T-helper 2 cell treated with Interferon-gamma antibody and Interleukin-4, amounts not matched to agents 5 μg/mL and 100 μg/mL, for 36 hours (primary cell): ENCODE results near the gene PRCD.
"Not testable (repeated sequence)": the region's sequence is repeated elsewhere in the genome, so short reads cannot be mapped to it uniquely, and the experiment has no call there.

Experiments used
- DNase-seq: peaks from one replicate; pipeline ENCODE4 v3.0.0; 2021; ENCODE audit warnings: low spot score
- H3K27ac Mint-ChIP-seq: one replicate; pipeline ENCODE4 v1.8.0; 2021; ENCODE audit warnings: mild to moderate bottlenecking, mixed read lengths
- H3K27me3 Mint-ChIP-seq: one replicate; pipeline ENCODE4 v1.8.0; 2021; ENCODE audit warnings: low read depth, mixed read lengths
- H3K36me3 Mint-ChIP-seq: one replicate; pipeline ENCODE4 v1.8.0; 2021; ENCODE audit warnings: low read depth, mixed read lengths
- H3K4me1 Mint-ChIP-seq: one replicate; pipeline ENCODE4 v1.8.0; 2021; ENCODE audit warnings: low read depth, mixed read lengths
- H3K4me3 Mint-ChIP-seq: one replicate; pipeline ENCODE4 v1.8.0; 2022; ENCODE audit warnings: mild to moderate bottlenecking, moderate library complexity, mixed read lengths
- H3K9me3 Mint-ChIP-seq: one replicate; pipeline ENCODE4 v1.8.0; 2021; ENCODE audit warnings: mixed read lengths

The PRCD gene

GRCh38 chr17:76558198-76559095, 18.6 kb downstream of the PRCD start:
- H3K4me1 Mint-ChIP-seq: peaks cover 28% of the 10 kb centered on the region
- H3K9me3 Mint-ChIP-seq: no peaks in the 10 kb centered on the region
- peaks cover 47% of the 10 kb centered on the region for H3K36me3 Mint-ChIP-seq
- no peak for DNase-seq
- no peaks in the 10 kb centered on the region for H3K27me3 Mint-ChIP-seq
- H3K27ac Mint-ChIP-seq: peak overlapping the region; percentile 94
- H3K4me3 Mint-ChIP-seq: peak overlapping the region; percentile 100

GRCh38 chr17:76559460-76559859, 19.6 kb downstream of the PRCD start:
- H3K4me1 Mint-ChIP-seq: peaks cover 28% of the 10 kb centered on the region
- H3K27me3 Mint-ChIP-seq, H3K9me3 Mint-ChIP-seq, DNase-seq, H3K27ac Mint-ChIP-seq: not testable (repeated sequence)
- peaks cover 49% of the 10 kb centered on the region for H3K36me3 Mint-ChIP-seq
- peak overlapping the region; percentile 100 for H3K4me3 Mint-ChIP-seq

GRCh38 chr17:76560036-76560876, 20.4 kb downstream of the PRCD start:
- Mint-ChIP-seq H3K27ac (peak overlapping the region; percentile 49), H3K9me3 (no peaks in the 10 kb centered on the region), H3K27me3 (no peaks in the 10 kb centered on the region), H3K36me3 (peaks cover 56% of the 10 kb centered on the region), H3K4me3 (peak overlapping the region; percentile 64), H3K4me1 (peaks cover 28% of the 10 kb centered on the region)
- DNase-seq: no peak

GRCh38 chr17:76560877-76561221, 21.0 kb downstream of the PRCD start:
- no peak for DNase-seq
- Mint-ChIP-seq H3K4me1 (peaks cover 26% of the 10 kb centered on the region), H3K9me3 (no peaks in the 10 kb centered on the region)

GRCh38 chr17:76561332-76561731, 21.5 kb downstream of the PRCD start:
- peaks cover 25% of the 10 kb centered on the region for H3K4me1 Mint-ChIP-seq
- H3K36me3 Mint-ChIP-seq: peaks cover 65% of the 10 kb centered on the region
- H3K27ac Mint-ChIP-seq: no peak overlapping the region
- no peaks in the 10 kb centered on the region for H3K9me3 Mint-ChIP-seq
- no peak overlapping the region for H3K4me3 Mint-ChIP-seq
- no peaks in the 10 kb centered on the region for H3K27me3 Mint-ChIP-seq
- no peak for DNase-seq

More at GRCh38 chr17:76560877-76561221, 21.0 kb downstream of the PRCD start:
- H3K36me3 Mint-ChIP-seq: peaks cover 60% of the 10 kb centered on the region
- H3K27me3 Mint-ChIP-seq: no peaks in the 10 kb centered on the region
- peak overlapping the region; percentile 20 for H3K27ac Mint-ChIP-seq
- H3K4me3 Mint-ChIP-seq: peak overlapping the region; percentile 42

- no peak for DNase-seq
- H3K27ac Mint-ChIP-seq: no peak overlapping the region
- no peaks in the 10 kb centered on the region for H3K27me3 Mint-ChIP-seq
- H3K36me3 Mint-ChIP-seq: peaks cover 70% of the 10 kb centered on the region
- no peaks in the 10 kb centered on the region for H3K9me3 Mint-ChIP-seq
- peaks cover 22% of the 10 kb centered on the region for H3K4me1 Mint-ChIP-seq
- no peak overlapping the region for H3K4me3 Mint-ChIP-seq
These were observed 22.0 kb downstream of the PRCD start for GRCh38 chr17:76561799-76562268.

- H3K4me3 Mint-ChIP-seq: no peak overlapping the region
- DNase-seq: no peak
- H3K4me1 Mint-ChIP-seq: peaks cover 22% of the 10 kb centered on the region
- no peak overlapping the region for H3K27ac Mint-ChIP-seq
- no peaks in the 10 kb centered on the region for H3K27me3 Mint-ChIP-seq
- no peaks in the 10 kb centered on the region for H3K9me3 Mint-ChIP-seq
- H3K36me3 Mint-ChIP-seq: peaks cover 66% of the 10 kb centered on the region
These were observed 22.9 kb downstream of the PRCD start for GRCh38 chr17:76562734-76563148.

- DNase-seq, H3K4me3 Mint-ChIP-seq, H3K27ac Mint-ChIP-seq, H3K9me3 Mint-ChIP-seq, H3K27me3 Mint-ChIP-seq: not testable (repeated sequence)
- peaks cover 21% of the 10 kb centered on the region for H3K4me1 Mint-ChIP-seq
- H3K36me3 Mint-ChIP-seq: peaks cover 61% of the 10 kb centered on the region
These were observed 23.5 kb downstream of the PRCD start for GRCh38 chr17:76563359-76563758.

GRCh38 chr17:76564991-76565727, 25.3 kb downstream of the PRCD start:
- H3K27me3 Mint-ChIP-seq, H3K4me3 Mint-ChIP-seq, H3K27ac Mint-ChIP-seq, H3K9me3 Mint-ChIP-seq, DNase-seq: not testable (repeated sequence)
- Mint-ChIP-seq H3K36me3 (peaks cover 45% of the 10 kb centered on the region), H3K4me1 (peaks cover 15% of the 10 kb centered on the region)

GRCh38 chr17:76565728-76566612, 26.1 kb downstream of the PRCD start:
- peaks cover 42% of the 10 kb centered on the region for H3K36me3 Mint-ChIP-seq
- H3K27me3 Mint-ChIP-seq: no peaks in the 10 kb centered on the region
- H3K27ac Mint-ChIP-seq: no peak overlapping the region
- DNase-seq: no peak
- H3K9me3 Mint-ChIP-seq: no peaks in the 10 kb centered on the region
- H3K4me3 Mint-ChIP-seq: no peak overlapping the region
- peaks cover 15% of the 10 kb centered on the region for H3K4me1 Mint-ChIP-seq

GRCh38 chr17:76566613-76566943, 26.7 kb downstream of the PRCD start:
- DNase-seq: no peak
- Mint-ChIP-seq H3K36me3 (peaks cover 37% of the 10 kb centered on the region), H3K27ac (no peak overlapping the region), H3K4me3 (no peak overlapping the region), H3K4me1 (peaks cover 12% of the 10 kb centered on the region), H3K9me3 (no peaks in the 10 kb centered on the region), H3K27me3 (no peaks in the 10 kb centered on the region)

- H3K36me3 Mint-ChIP-seq: peaks cover 35% of the 10 kb centered on the region
- no peak overlapping the region for H3K4me3 Mint-ChIP-seq
- H3K27me3 Mint-ChIP-seq: no peaks in the 10 kb centered on the region
- H3K9me3 Mint-ChIP-seq: no peaks in the 10 kb centered on the region
- DNase-seq: no peak
- no peak overlapping the region for H3K27ac Mint-ChIP-seq
- peaks cover 10% of the 10 kb centered on the region for H3K4me1 Mint-ChIP-seq
These were observed 27.2 kb downstream of the PRCD start for GRCh38 chr17:76566988-76567431.
